HL-60 (cell line): Measurements from ENCODE around the gene P4HA2.

Source experiments
- DNase-seq, 2 experiments: peaks; one replicate each; pipeline ENCODE4 v3.0.0-alpha.2; 2010 to 2020; ENCODE audit warnings: low read depth in 1 of 2, low spot score in 1 of 2
- H3K27ac ChIP-seq: fragments of 250-450 bp; sonication (Bioruptor Pico); replicated peaks from 2 replicates; pipeline ENCODE4 v1.5.1; 2020; ENCODE audit warnings: mild to moderate bottlenecking, moderate library complexity
- H3K27me3 ChIP-seq: fragments of 250-450 bp; sonication (Bioruptor Pico); 2 replicates; pipeline ENCODE4 v1.5.1; 2021; ENCODE audit warnings: mild to moderate bottlenecking, moderate library complexity; ENCODE audit not compliant: insufficient read depth, poor library complexity, severe bottlenecking
- H3K4me3 ChIP-seq: replicated peaks from 2 replicates; pipeline ENCODE4 v1.5.1; 2011; ENCODE audit warnings: mild to moderate bottlenecking, control low read depth, low read length; ENCODE audit not compliant: insufficient read depth
- GABPA ChIP-seq: IDR thresholded peaks from 2 replicates; pipeline ENCODE4 v1.6.1; 2012; ENCODE audit warnings: low read depth
- POLR2AphosphoS5 ChIP-seq: IDR thresholded peaks from 2 replicates; pipeline ENCODE4 v1.6.1; 2012; ENCODE audit warnings: low read depth
- SPI1 ChIP-seq: IDR thresholded peaks from 2 replicates; pipeline ENCODE4 v1.6.1; 2012; ENCODE audit warnings: low read depth, mild to moderate bottlenecking, borderline replicate concordance
- TF ChIP-seq, protein P1 (sequence below): IDR thresholded peaks from 2 replicates; pipeline ENCODE4 v1.6.1; 2012; ENCODE audit warnings: low read depth; ENCODE audit not compliant: insufficient replicate concordance
- TF ChIP-seq, protein P2 (sequence below): IDR thresholded peaks from one replicate; pipeline ENCODE4 v1.5.1; 2011; ENCODE audit warnings: low read length, control low read depth, inconsistent platforms; ENCODE audit not compliant: insufficient read depth

The P4HA2 gene

DNA sequence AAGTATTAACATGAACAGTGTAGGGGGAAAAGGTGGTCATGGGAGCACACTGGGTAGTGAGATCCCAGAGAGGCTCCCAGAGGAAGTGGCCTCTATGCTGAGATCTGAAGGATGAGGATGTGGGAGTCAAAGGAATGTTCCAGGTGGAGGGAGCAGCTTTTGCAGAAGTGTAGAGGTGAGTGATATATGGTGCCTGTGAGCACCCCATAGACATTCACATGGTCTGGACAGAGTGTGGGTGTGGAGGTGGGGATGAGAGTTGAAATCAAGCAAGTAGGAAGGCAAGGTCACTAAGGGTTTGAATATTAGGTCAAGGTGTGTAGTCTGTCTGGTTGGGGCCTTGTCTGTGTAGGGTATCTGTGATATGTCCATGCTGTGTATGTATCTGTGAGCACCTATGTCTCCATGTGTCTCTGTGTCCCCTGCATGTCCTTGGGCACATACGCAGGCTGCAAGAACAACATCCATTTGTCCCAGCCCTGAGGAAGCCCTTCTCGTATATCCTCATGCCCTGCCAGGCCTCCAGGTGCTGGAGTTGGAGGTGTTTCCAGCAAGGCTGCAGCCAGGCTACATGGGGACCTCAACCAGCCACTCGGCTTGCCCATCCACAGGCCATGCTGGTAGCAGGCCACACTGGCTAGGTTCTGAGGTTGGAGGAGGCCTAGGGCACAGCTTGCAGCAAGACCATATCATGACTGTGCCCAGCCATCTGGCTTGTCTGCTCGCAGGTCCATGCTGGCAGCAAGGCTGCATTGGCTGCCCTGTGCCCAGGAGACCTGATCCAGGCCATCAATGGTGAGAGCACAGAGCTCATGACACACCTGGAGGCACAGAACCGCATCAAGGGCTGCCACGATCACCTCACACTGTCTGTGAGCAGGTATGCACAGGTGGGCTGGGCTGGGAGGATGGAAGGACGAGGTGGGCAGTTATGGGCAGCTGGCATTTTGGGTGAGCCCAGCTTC is 34.5 kb upstream of the P4HA2 start:
- no peak for TF ChIP-seq POLR2AphosphoS5
- TF ChIP-seq, protein P1, sequence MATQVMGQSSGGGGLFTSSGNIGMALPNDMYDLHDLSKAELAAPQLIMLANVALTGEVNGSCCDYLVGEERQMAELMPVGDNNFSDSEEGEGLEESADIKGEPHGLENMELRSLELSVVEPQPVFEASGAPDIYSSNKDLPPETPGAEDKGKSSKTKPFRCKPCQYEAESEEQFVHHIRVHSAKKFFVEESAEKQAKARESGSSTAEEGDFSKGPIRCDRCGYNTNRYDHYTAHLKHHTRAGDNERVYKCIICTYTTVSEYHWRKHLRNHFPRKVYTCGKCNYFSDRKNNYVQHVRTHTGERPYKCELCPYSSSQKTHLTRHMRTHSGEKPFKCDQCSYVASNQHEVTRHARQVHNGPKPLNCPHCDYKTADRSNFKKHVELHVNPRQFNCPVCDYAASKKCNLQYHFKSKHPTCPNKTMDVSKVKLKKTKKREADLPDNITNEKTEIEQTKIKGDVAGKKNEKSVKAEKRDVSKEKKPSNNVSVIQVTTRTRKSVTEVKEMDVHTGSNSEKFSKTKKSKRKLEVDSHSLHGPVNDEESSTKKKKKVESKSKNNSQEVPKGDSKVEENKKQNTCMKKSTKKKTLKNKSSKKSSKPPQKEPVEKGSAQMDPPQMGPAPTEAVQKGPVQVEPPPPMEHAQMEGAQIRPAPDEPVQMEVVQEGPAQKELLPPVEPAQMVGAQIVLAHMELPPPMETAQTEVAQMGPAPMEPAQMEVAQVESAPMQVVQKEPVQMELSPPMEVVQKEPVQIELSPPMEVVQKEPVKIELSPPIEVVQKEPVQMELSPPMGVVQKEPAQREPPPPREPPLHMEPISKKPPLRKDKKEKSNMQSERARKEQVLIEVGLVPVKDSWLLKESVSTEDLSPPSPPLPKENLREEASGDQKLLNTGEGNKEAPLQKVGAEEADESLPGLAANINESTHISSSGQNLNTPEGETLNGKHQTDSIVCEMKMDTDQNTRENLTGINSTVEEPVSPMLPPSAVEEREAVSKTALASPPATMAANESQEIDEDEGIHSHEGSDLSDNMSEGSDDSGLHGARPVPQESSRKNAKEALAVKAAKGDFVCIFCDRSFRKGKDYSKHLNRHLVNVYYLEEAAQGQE = no peak
- TF ChIP-seq SPI1 = no peak
- TF ChIP-seq GABPA = no peak
- TF ChIP-seq, protein P2, sequence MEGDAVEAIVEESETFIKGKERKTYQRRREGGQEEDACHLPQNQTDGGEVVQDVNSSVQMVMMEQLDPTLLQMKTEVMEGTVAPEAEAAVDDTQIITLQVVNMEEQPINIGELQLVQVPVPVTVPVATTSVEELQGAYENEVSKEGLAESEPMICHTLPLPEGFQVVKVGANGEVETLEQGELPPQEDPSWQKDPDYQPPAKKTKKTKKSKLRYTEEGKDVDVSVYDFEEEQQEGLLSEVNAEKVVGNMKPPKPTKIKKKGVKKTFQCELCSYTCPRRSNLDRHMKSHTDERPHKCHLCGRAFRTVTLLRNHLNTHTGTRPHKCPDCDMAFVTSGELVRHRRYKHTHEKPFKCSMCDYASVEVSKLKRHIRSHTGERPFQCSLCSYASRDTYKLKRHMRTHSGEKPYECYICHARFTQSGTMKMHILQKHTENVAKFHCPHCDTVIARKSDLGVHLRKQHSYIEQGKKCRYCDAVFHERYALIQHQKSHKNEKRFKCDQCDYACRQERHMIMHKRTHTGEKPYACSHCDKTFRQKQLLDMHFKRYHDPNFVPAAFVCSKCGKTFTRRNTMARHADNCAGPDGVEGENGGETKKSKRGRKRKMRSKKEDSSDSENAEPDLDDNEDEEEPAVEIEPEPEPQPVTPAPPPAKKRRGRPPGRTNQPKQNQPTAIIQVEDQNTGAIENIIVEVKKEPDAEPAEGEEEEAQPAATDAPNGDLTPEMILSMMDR = no peak
- Histone ChIP-seq H3K27ac (no peak overlapping the region), H3K4me3 (no peak overlapping the region), H3K27me3 (no peaks in the 10 kb centered on the region)
- DNase-seq = no peak

DNA sequence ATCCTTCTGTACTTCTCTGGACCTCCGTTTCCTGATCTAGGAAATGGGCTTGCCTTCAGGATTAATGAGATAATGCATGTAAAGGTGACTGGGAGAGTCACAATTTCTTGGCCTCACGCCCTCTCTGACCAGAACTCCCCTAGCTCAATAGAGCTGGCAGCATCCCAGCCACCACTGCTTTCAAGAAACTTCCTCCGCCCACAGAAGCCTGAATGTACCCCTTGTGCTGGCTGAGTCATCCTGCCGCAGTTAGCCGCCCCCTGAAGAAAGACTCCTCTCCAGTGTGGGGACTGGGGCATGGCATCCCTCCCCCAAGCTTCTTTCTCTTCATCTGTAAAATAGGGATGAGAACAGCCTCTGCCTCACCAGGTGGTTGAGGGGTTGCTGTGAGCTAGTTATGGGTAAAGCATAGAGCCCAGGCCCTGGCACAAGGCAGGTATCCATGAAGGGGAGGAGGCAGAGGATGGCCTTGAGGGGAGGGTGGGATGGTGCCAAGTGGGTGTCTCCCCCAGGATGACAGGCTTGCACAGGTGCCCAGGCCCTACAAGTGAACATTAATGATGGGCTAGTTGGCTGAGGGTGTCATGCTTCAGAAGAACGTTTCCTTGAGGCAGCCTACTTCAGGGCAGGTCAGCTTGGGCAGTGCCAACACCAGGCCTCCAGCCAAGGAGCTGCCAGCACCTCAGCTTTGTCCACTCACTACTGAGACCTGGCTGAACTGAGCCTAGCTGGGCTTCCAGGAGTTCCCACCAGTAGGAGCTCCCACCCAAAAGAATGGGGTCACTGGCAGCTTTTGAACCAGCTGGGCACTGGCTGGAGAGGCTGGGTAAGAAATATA is 33.3 kb upstream of the P4HA2 start:
- H3K4me3 ChIP-seq = no peak overlapping the region
- TF ChIP-seq, protein P1 = no peak
- TF ChIP-seq, protein P2 = no peak
- TF ChIP-seq POLR2AphosphoS5 = no peak
- no peak for TF ChIP-seq SPI1
- TF ChIP-seq GABPA = no peak
- H3K27me3 ChIP-seq = no peaks in the 10 kb centered on the region
- H3K27ac ChIP-seq = no peak overlapping the region
- DNase-seq = no peak

DNA sequence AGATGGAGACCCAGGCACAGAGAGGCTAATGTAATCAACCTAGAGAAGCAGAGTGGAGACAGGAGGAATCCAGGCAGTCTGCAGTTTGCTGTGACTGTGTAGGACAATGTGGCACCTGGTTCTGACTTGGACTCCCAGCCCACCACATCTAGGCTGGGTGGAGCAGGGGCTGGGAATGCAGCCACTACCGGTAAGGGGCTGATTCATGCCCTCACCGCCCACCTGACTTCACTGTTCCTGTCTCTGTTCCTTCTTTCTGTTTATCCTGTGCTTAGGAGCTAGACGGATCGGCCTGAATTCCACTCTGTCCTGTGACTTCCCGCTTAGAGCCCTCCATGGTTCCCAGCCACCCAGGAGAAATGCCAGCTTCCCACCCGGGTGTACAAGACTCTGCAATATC is 32.4 kb upstream of the P4HA2 start:
- no peaks in the 10 kb centered on the region for H3K27me3 ChIP-seq
- no peak overlapping the region for H3K27ac ChIP-seq
- H3K4me3 ChIP-seq = no peak overlapping the region
- no peak for DNase-seq
- TF ChIP-seq, protein P2 = no peak
